CD14-positive monocyte (primary cell): ENCODE measurements around the gene MAB21L1. TPM values are rescaled to one million over a fixed set of nuclear protein-coding genes. Genes with fewer than 3 reads are reported as not detected.

Experiments used
- DNase-seq, 3 donors: peaks; one replicate each; pipeline ENCODE4 v3.0.0-alpha.2; 2011 to 2022
- H2AFZ ChIP-seq: 2 replicates; pipeline ENCODE4 v1.6.0; 2012; ENCODE audit warnings: mild to moderate bottlenecking, low read depth, low read length, inconsistent platforms; ENCODE audit not compliant: insufficient read depth, poor library complexity, severe bottlenecking
- H3K27ac ChIP-seq, 2 donors: 1 replicate in 1 of 2; 2 replicates in 1 of 2; pipeline ENCODE4 v1.5.1; 2012 to 2013; ENCODE audit warnings: low read length in 2 of 2, control low read depth in 1 of 2, inconsistent platforms in 1 of 2, low read depth in 1 of 2, mild to moderate bottlenecking in 1 of 2
- H3K27me3 ChIP-seq, 2 donors: one replicate each; pipeline versions ENCODE4 v1.6.0 to v1.6.1; 2011 to 2013; ENCODE audit warnings: low read length in 2 of 2; ENCODE audit not compliant: control insufficient read depth in 2 of 2, insufficient read depth in 2 of 2
- H3K36me3 ChIP-seq, 2 donors: replicated peaks in 1 of 2; 1 replicate in 1 of 2; 2 replicates in 1 of 2; pipeline versions ENCODE4 v1.5.1 to v1.6.1; 2012 to 2013; ENCODE audit warnings: low read length in 2 of 2, control low read depth in 1 of 2, inconsistent platforms in 1 of 2, mild to moderate bottlenecking in 1 of 2; ENCODE audit not compliant: insufficient read depth in 2 of 2, control insufficient read depth in 1 of 2
- H3K4me1 ChIP-seq, 2 donors: 1 replicate in 1 of 2; 2 replicates in 1 of 2; pipeline versions ENCODE4 v1.5.1 to v1.6.1; 2012 to 2013; ENCODE audit warnings: low read length in 2 of 2, control low read depth in 1 of 2, inconsistent platforms in 1 of 2, mild to moderate bottlenecking in 1 of 2, moderate library complexity in 1 of 2; ENCODE audit not compliant: insufficient read depth in 2 of 2, control insufficient read depth in 1 of 2
- H3K4me2 ChIP-seq: replicated peaks from 2 replicates; pipeline ENCODE3; 2012; ENCODE audit warnings: low read length, moderate library complexity, mild to moderate bottlenecking; ENCODE audit not compliant: poor library complexity, severe bottlenecking; ENCODE audit errors: extremely low read depth
- H3K4me3 ChIP-seq, 3 experiments: fragments of 200-600 bp in 1 of 3; sonication (generic) in 1 of 3; replicated peaks in 1 of 3; 1 replicate in 2 of 3; 2 replicates in 1 of 3; pipeline ENCODE4 v1.5.1; 2011 to 2013; ENCODE audit warnings: low read length in 3 of 3, mild to moderate bottlenecking in 3 of 3, control low read depth in 2 of 3, low read depth in 2 of 3, inconsistent platforms in 1 of 3, moderate library complexity in 1 of 3
- H3K79me2 ChIP-seq: 2 replicates; pipeline ENCODE4 v1.6.0; 2012; ENCODE audit warnings: mild to moderate bottlenecking, control low read depth, inconsistent platforms, low read length, moderate library complexity; ENCODE audit not compliant: insufficient read depth
- H3K9ac ChIP-seq: 2 replicates; pipeline ENCODE4 v1.6.0; 2017; ENCODE audit warnings: low read length, mild to moderate bottlenecking; ENCODE audit not compliant: insufficient read depth, poor library complexity, severe bottlenecking
- H3K9me3 ChIP-seq, 2 donors: replicated peaks in 1 of 2; 1 replicate in 1 of 2; 2 replicates in 1 of 2; pipeline versions ENCODE4 v1.5.1 to v1.6.1; 2012 to 2013; ENCODE audit warnings: low read length in 2 of 2, control low read depth in 1 of 2; ENCODE audit not compliant: control insufficient read depth in 1 of 2, insufficient read depth in 1 of 2
- H4K20me1 ChIP-seq: 2 replicates; pipeline ENCODE4 v1.6.0; 2012; ENCODE audit warnings: mild to moderate bottlenecking, low read length, control low read depth, moderate library complexity; ENCODE audit not compliant: insufficient read depth
- H3K27ac Mint-ChIP-seq, 7 donors: one replicate each; pipeline ENCODE4 v1.8.0; 2020; ENCODE audit warnings: mild to moderate bottlenecking in 7 of 7, mixed read lengths in 7 of 7, moderate library complexity in 6 of 7, inconsistent platforms in 2 of 7
- H3K27me3 Mint-ChIP-seq, 3 donors: one replicate each; pipeline ENCODE4 v1.8.0; 2021 to 2022; ENCODE audit warnings: low read depth in 3 of 3, mild to moderate bottlenecking in 3 of 3, mixed read lengths in 3 of 3, moderate library complexity in 3 of 3, inconsistent platforms in 1 of 3
- H3K36me3 Mint-ChIP-seq, 2 donors: one replicate each; pipeline ENCODE4 v1.8.0; 2020; ENCODE audit warnings: mixed read lengths in 2 of 2, inconsistent platforms in 1 of 2, mild to moderate bottlenecking in 1 of 2
- H3K4me1 Mint-ChIP-seq: one replicate; pipeline ENCODE4 v1.8.0; 2020; ENCODE audit warnings: mild to moderate bottlenecking, mixed read lengths
- H3K4me3 Mint-ChIP-seq, 2 donors: one replicate each; pipeline ENCODE4 v1.8.0; 2020; ENCODE audit warnings: mild to moderate bottlenecking in 2 of 2, mixed read lengths in 2 of 2, moderate library complexity in 1 of 2
- H3K9me3 Mint-ChIP-seq, 7 donors: one replicate each; pipeline ENCODE4 v1.8.0; 2020 to 2022; ENCODE audit warnings: mixed read lengths in 7 of 7, mild to moderate bottlenecking in 6 of 7, moderate library complexity in 6 of 7, inconsistent platforms in 2 of 7
- CTCF ChIP-seq: fragments of 200-600 bp; IDR thresholded peaks from one replicate; pipeline ENCODE4 v1.8.0; 2022; ENCODE audit warnings: antibody characterized with exemption, mild to moderate bottlenecking
- WGBS: methylation state at CpG from one replicate; pipeline ENCODE4 v1.1.5; 2013; ENCODE audit warnings: missing lambda C conversion rate; ENCODE audit not compliant: insufficient coverage; 5-methylcytosine and 5-hydroxymethylcytosine counted together
- intact Hi-C, 2 donors: fragments of 100-400 bp; cut with micrococcal nuclease; formaldehyde crosslinking; loops; one replicate each; pipeline versions ENCODE4 v1.15.0 to v1.15.1; 2023
- polyA plus RNA-seq, 3 donors: library from polyadenylated mRNA; depleted of rRNA in 1 of 3; unstranded in 2 of 3; stranded (reverse) in 1 of 3; fragments of 300-500 nt in 2 of 3; fragments of >200 nt in 1 of 3; fragmentation: Illumina TruSeq in 2 of 3; gene quantifications; 1 replicate in 2 of 3; 2 replicates in 1 of 3; pipeline ENCODE4 v1.2.3, GENCODE V29; 2012 to 2021

MAB21L1 gene
- polyA plus RNA-seq, 3 donors: not detected

GRCh38 chr13:35482527-35482926 lies 6.0 kb upstream of the MAB21L1 start:
- WGBS: no CpG with 5 or more reads among the region's 1 CpG
- Histone ChIP-seq H3K4me2 (no peak overlapping the region), H3K36me3 (no peaks in the 10 kb centered on the region), H4K20me1 (no peaks in the 10 kb centered on the region), H2AFZ (no peak overlapping the region), H3K79me2 (no peaks in the 10 kb centered on the region), H3K9ac (no peak overlapping the region), H3K27ac (no peak overlapping the region), H3K9me3 (no peaks in the 10 kb centered on the region), H3K4me1 (no peaks in the 10 kb centered on the region), H3K27me3 (peaks cover 30 to 51% of the 10 kb centered on the region in 2 donors), H3K4me3 (no peak overlapping the region)
- no peak overlapping the region for H3K4me3 Mint-ChIP-seq
- H3K27ac Mint-ChIP-seq: no peak overlapping the region
- H3K27me3 Mint-ChIP-seq: peaks cover 28 to 39% (median 34%) of the 10 kb centered on the region in 3 donors
- no peak for TF ChIP-seq CTCF
- H3K36me3 Mint-ChIP-seq: peaks cover 0 to 4% of the 10 kb centered on the region in 2 donors
- intact Hi-C loops: no loop called here
- H3K4me1 Mint-ChIP-seq: peaks cover 8% of the 10 kb centered on the region
- peaks cover 0 to 7% (median 5%) of the 10 kb centered on the region in 7 donors for H3K9me3 Mint-ChIP-seq
- no peak for DNase-seq

- no peak for DNase-seq
- H3K4me3 Mint-ChIP-seq: no peak overlapping the region
- no peak overlapping the region for H3K4me3 ChIP-seq
- no peak overlapping the region for H3K27ac ChIP-seq
- H3K27ac Mint-ChIP-seq: no peak overlapping the region
- peaks cover 8% of the 10 kb centered on the region for H3K4me1 Mint-ChIP-seq
- H3K27me3 Mint-ChIP-seq: peaks cover 36 to 47% (median 42%) of the 10 kb centered on the region in 3 donors
- H3K9me3 Mint-ChIP-seq: peaks cover 0 to 7% (median 5%) of the 10 kb centered on the region in 7 donors
- peaks cover under 1% of the 10 kb centered on the region in 2 donors for H3K4me1 ChIP-seq
- no peaks in the 10 kb centered on the region for H3K36me3 ChIP-seq
- H3K4me2 ChIP-seq: no peak overlapping the region
- peaks cover 38 to 59% of the 10 kb centered on the region in 2 donors for H3K27me3 ChIP-seq
- no peaks in the 10 kb centered on the region for H3K79me2 ChIP-seq
- no peak overlapping the region for H2AFZ ChIP-seq
- no peaks in the 10 kb centered on the region for H3K9me3 ChIP-seq
- no peak for TF ChIP-seq CTCF
- peaks cover 0 to 4% of the 10 kb centered on the region in 2 donors for H3K36me3 Mint-ChIP-seq
- intact Hi-C loops: no loop called here
- no CpG with 5 or more reads among the region's 2 CpGs for WGBS
- no peak overlapping the region for H3K9ac ChIP-seq
- no peaks in the 10 kb centered on the region for H4K20me1 ChIP-seq
Measured at GRCh38 chr13:35481777-35482176, 5.3 kb upstream of the MAB21L1 start.
